GM12878 (cell line): ENCODE results near the gene GLYAT.

Experiments used
- FOXM1 ChIP-seq: IDR thresholded peaks from 2 replicates; pipeline ENCODE4 v1.6.1; 2012; ENCODE audit warnings: low read depth, mild to moderate bottlenecking, inconsistent platforms, low read length, moderate library complexity
- SREBF2 ChIP-seq: IDR thresholded peaks from 2 replicates; pipeline ENCODE4 v1.6.1; 2012; ENCODE audit warnings: mild to moderate bottlenecking, low read length
- YY1 ChIP-seq: IDR thresholded peaks from 2 replicates; pipeline ENCODE4 v1.6.1; 2011; ENCODE audit warnings: low read depth, mild to moderate bottlenecking, low read length
- TF ChIP-seq, protein P1 (sequence below): IDR thresholded peaks from 2 replicates; pipeline ENCODE4 v1.6.1; 2011; ENCODE audit warnings: mild to moderate bottlenecking, low read depth, low read length, moderate library complexity; ENCODE audit not compliant: insufficient replicate concordance
- TF ChIP-seq, protein P2 (sequence below): IDR thresholded peaks from 2 replicates; pipeline ENCODE4 v1.6.1; 2012; ENCODE audit warnings: low read depth, low read length, improper control_type of control experiment

DNA sequence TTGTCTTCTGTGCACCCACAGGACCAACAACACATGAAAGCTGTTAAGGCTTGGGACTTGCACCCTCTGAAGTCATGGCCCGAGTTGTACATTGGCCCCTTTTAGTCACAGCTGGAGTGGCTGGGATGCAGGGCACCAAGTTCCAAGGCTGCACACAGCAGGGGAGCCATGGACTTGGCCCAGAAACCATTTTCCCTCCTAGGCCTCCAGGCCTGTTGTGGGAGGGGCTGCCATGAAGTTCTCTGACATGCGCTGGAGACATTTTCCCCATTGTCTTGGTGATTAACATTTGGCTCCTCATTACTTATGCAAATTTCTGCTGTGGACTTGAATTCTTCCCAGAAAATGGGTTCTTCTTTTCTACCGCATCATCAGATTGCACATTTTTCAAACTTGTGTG, 48.8 kb upstream of the GLYAT start:
- TF ChIP-seq, protein P1, sequence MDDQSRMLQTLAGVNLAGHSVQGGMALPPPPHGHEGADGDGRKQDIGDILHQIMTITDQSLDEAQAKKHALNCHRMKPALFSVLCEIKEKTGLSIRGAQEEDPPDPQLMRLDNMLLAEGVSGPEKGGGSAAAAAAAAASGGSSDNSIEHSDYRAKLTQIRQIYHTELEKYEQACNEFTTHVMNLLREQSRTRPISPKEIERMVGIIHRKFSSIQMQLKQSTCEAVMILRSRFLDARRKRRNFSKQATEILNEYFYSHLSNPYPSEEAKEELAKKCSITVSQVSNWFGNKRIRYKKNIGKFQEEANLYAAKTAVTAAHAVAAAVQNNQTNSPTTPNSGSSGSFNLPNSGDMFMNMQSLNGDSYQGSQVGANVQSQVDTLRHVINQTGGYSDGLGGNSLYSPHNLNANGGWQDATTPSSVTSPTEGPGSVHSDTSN: no peak
- TF ChIP-seq, protein P2, sequence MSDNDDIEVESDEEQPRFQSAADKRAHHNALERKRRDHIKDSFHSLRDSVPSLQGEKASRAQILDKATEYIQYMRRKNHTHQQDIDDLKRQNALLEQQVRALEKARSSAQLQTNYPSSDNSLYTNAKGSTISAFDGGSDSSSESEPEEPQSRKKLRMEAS: no peak
- TF ChIP-seq YY1: no peak
- no peak for TF ChIP-seq SREBF2
- TF ChIP-seq FOXM1: no peak
